ENCODE measurements around the gene SOX10. TPM values are rescaled to one million over a fixed set of nuclear protein-coding genes. Genes with fewer than 3 reads are reported as not detected.

Gene SOX10
- total RNA-seq, 1 donor from 2014 or later: not detected

- TF ChIP-seq CTCF (IDR thresholded peaks at IDR 0.05; ENCODE audit: insufficient read depth, low read length, poor library complexity, severe bottlenecking): no peak
- Histone ChIP-seq H3K36me3 (ENCODE audit: control insufficient read depth, insufficient read depth, low read length) (peaks cover 6% of the 10 kb centered on the region), H3K4me3 (ENCODE audit: low read depth, low read length) (no peak overlapping the region), H3K27me3 (ENCODE audit: control insufficient read depth, insufficient read depth, low read length) (no peaks in the 10 kb centered on the region)
- no peak for DNase-seq (ENCODE audit: low read depth)
These were observed 60.4 kb downstream of the SOX10 start for GRCh38 chr22:37923927-37924326.

Other genes with a start within 250 kb of the SOX10 start
- gene GCAT, start 176.6 kb downstream of the SOX10 start, total RNA-seq: 35.7 and 37.4 TPM in 2 replicates
- gene GALR3, start 161.2 kb downstream of the SOX10 start, total RNA-seq: not detected in 2 replicates
- gene ANKRD54, start 140.2 kb downstream of the SOX10 start, total RNA-seq: 28.6 and 45.0 TPM in 2 replicates
- gene EIF3L, start 135.1 kb downstream of the SOX10 start, total RNA-seq: 439 and 469 TPM in 2 replicates
- gene MICALL1, start 78.3 kb downstream of the SOX10 start, total RNA-seq: 115 and 140 TPM in 2 replicates
- 0.75 TPM in 1 of 2 replicates, not detected in the other for gene C22orf23, start 31.0 kb downstream of the SOX10 start, total RNA-seq
- gene POLR2F, start 30.9 kb downstream of the SOX10 start, total RNA-seq: 77.9 and 79.8 TPM in 2 replicates
- 53.9 and 55.6 TPM in 2 replicates for gene PICK1, start 72.8 kb upstream of the SOX10 start, total RNA-seq
- gene SLC16A8, start 99.6 kb upstream of the SOX10 start, total RNA-seq: 0.08 and 0.14 TPM in 2 replicates
- gene BAIAP2L2, start 126.1 kb upstream of the SOX10 start, total RNA-seq: 4.1 and 5.4 TPM in 2 replicates
- 14.0 and 15.5 TPM in 2 replicates for gene PLA2G6, start 197.3 kb upstream of the SOX10 start, total RNA-seq
- 67.2 and 99.5 TPM in 2 replicates for gene MAFF, start 217.4 kb upstream of the SOX10 start, total RNA-seq